Measurements from ENCODE around the gene ELAVL1. TPM values are rescaled to one million over a fixed set of nuclear protein-coding genes. Genes with fewer than 3 reads are reported as not detected.
A peak's percentile ranks its signal among the peaks of the same experiment; 100 is the strongest.
"Not testable (repeated sequence)": the region's sequence is repeated elsewhere in the genome, so short reads cannot be mapped to it uniquely, and the experiment has no call there.

ELAVL1 gene
- total and polyA plus RNA-seq, 5 experiments from 2014 or later: 41.5 to 55.8 (median 55.1) TPM

- POLR2A ChIA-PET: interaction anchor here (0.6 kb wide), 1 partner anchor 358 kb away, joined by 3 read pairs; no protein-coding TSS in a partner anchor
- H3K4me1 Mint-ChIP-seq, H3K4me3 Mint-ChIP-seq, H3K27me3 Mint-ChIP-seq, ATAC-seq, H3K9me3 Mint-ChIP-seq, H3K27ac Mint-ChIP-seq: not testable (repeated sequence)
- peak in 1 of 10 donors; percentile 32 for DNase-seq
- H3K36me3 Mint-ChIP-seq: peaks cover 0 to 43% (median 2%) of the 10 kb centered on the region in 3 donors
Observed at GRCh38 chr19:7961082-7961481, 44.4 kb downstream of the ELAVL1 start.

DNA sequence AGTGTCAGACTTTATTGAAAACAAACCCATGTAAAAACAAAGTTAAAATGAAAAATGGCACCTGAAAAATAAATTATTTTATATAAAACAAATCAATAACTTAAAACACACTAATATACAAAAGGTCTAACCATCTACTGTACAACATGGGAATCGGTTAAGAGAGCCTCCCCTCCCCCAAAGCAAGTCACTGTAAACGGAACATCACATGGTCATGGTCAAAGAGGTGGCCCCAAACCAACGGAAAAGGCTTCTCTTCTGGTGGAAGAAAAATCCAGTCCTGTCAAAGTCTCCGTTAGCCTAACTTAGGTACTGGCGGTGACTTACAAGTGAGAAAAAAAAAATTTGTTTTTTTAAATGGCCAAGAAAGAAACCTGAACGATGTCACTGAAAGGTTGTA is 46.2 kb downstream of the ELAVL1 start:
- DNase-seq (no peak), ATAC-seq (no peak)
- peak overlapping the region in 2 of 10 donors; percentile 4 to 37 for H3K27ac Mint-ChIP-seq
- peaks cover 0 to 32% (median 2%) of the 10 kb centered on the region in 3 donors for H3K36me3 Mint-ChIP-seq
- no peaks in the 10 kb centered on the region for H3K27me3 Mint-ChIP-seq
- no peaks in the 10 kb centered on the region for H3K9me3 Mint-ChIP-seq
- no peaks in the 10 kb centered on the region for H3K4me1 Mint-ChIP-seq
- no peak overlapping the region for H3K4me3 Mint-ChIP-seq
- POLR2A ChIA-PET: interaction anchor here (0.7 kb wide), 1 partner anchor 16 kb away, joined by 3 read pairs; no protein-coding TSS in a partner anchor

DNA sequence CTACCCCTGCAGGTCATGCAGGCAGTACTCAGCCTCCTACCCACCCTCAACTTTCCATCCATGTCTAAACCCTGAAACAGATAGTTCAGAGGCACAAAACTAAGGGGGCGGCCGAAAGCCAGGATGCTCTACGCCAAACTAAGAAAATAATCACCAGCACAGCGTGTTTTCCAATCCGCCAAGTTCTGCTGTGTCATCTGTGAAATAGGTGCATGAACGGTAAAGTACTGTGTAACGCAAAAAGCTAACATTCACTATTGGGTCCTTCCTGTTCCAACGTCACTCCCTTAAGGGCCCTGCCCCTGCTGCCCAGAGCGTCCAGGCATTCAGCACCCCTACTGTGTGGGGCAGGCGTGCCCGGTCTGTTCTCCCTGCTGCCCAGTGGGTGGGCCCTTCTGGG is 49.7 kb downstream of the ELAVL1 start:
- Mint-ChIP-seq H3K27ac (peak overlapping the region in 1 of 10 donors; percentile 49), H3K36me3 (peaks cover 0 to 11% (median 0%) of the 10 kb centered on the region in 3 donors), H3K9me3 (no peaks in the 10 kb centered on the region), H3K4me3 (no peak overlapping the region), H3K27me3 (no peaks in the 10 kb centered on the region), H3K4me1 (no peaks in the 10 kb centered on the region)
- POLR2A ChIA-PET: no interaction called here
- DNase-seq: no peak
- ATAC-seq: no peak

DNA sequence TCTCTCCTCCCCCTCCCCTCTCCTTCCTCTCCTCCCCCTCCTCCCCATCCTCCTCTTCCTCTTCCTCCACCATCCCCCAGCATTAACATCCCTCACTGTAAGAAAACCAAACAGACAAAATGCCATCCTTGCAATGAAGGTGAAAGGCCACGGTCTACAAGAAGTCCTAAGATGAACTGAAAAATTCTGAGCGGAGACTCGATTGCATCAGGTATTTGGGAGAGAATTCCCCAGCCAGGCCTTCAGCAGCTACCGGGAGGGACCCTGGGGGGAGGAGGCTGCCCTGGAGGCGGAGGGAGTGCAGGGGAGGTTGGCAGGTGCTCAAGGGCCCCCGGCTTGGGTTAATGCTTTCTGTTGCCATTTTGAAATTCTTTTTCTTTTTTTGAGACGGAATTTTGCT is 51.9 kb downstream of the ELAVL1 start:
- Mint-ChIP-seq H3K36me3 (peaks cover 0 to 4% (median 0%) of the 10 kb centered on the region in 3 donors), H3K9me3 (no peaks in the 10 kb centered on the region), H3K4me3 (no peak overlapping the region), H3K4me1 (no peaks in the 10 kb centered on the region), H3K27me3 (no peaks in the 10 kb centered on the region), H3K27ac (no peak overlapping the region)
- POLR2A ChIA-PET: no interaction called here
- ATAC-seq (no peak), DNase-seq (no peak)

- H3K27me3 Mint-ChIP-seq: no peaks in the 10 kb centered on the region
- no peak for DNase-seq
- POLR2A ChIA-PET: interaction anchor here (0.7 kb wide), 1 partner anchor 1005 kb away, joined by 4 read pairs; no protein-coding TSS in a partner anchor
- no peaks in the 10 kb centered on the region for H3K4me1 Mint-ChIP-seq
- H3K4me3 Mint-ChIP-seq: no peak overlapping the region
- H3K9me3 Mint-ChIP-seq: no peaks in the 10 kb centered on the region
- peaks cover 0 to 4% (median 0%) of the 10 kb centered on the region in 3 donors for H3K36me3 Mint-ChIP-seq
- ATAC-seq: no peak
- H3K27ac Mint-ChIP-seq: no peak overlapping the region
Observed at GRCh38 chr19:7953060-7953459, 52.4 kb downstream of the ELAVL1 start.

GRCh38 chr19:7947939-7948338 is 57.5 kb downstream of the ELAVL1 start:
- H3K27ac Mint-ChIP-seq: no peak overlapping the region
- H3K36me3 Mint-ChIP-seq: peaks cover 0 to under 1% (median 0%) of the 10 kb centered on the region in 3 donors
- no peak for DNase-seq
- no peaks in the 10 kb centered on the region for H3K9me3 Mint-ChIP-seq
- H3K27me3 Mint-ChIP-seq: no peaks in the 10 kb centered on the region
- H3K4me1 Mint-ChIP-seq: peaks cover 8 to 14% (median 12%) of the 10 kb centered on the region in 4 donors
- no peak overlapping the region for H3K4me3 Mint-ChIP-seq
- ATAC-seq: no peak
- POLR2A ChIA-PET: no interaction called here

GRCh38 chr19:7944177-7944761 is 61.2 kb downstream of the ELAVL1 start:
- no peaks in the 10 kb centered on the region for H3K9me3 Mint-ChIP-seq
- peak; percentile 46 to 52 for ATAC-seq
- H3K27me3 Mint-ChIP-seq: no peaks in the 10 kb centered on the region
- H3K36me3 Mint-ChIP-seq: peaks cover 0 to 20% (median 7%) of the 10 kb centered on the region in 3 donors
- H3K27ac Mint-ChIP-seq: peak overlapping the region; percentile 90 to 98 (median 96)
- POLR2A ChIA-PET: interaction anchor here (0.6 to 4.8 kb wide), 17 partner anchors 14 to 533 kb away, joined by 3 to 66 read pairs (median 4); partner anchors contain the start of genes CTXN1, ELAVL1, MAP2K7 and PET100
- H3K4me3 Mint-ChIP-seq: peak overlapping the region; percentile 88 to 98 (median 95)
- peak; percentile 74 to 92 (median 82) for DNase-seq
- H3K4me1 Mint-ChIP-seq: peaks cover 16 to 41% (median 28%) of the 10 kb centered on the region in 4 donors

GRCh38 chr19:7943444-7944176 is 61.8 kb downstream of the ELAVL1 start, which contains the start of gene TIMM44:
TIMM44 (minus strand) TSS chr19:7943666; CDS start chr19:7943651, 15 bp downstream.
- Mint-ChIP-seq H3K4me3 (peak within 1 kb of the TSS; percentile 88 to 98 (median 95)), H3K9me3 (no peaks in the 10 kb centered on the region), H3K36me3 (peaks cover 0 to 27% (median 10%) of the 10 kb centered on the region in 3 donors), H3K27me3 (no peaks in the 10 kb centered on the region), H3K4me1 (peaks cover 18 to 43% (median 32%) of the 10 kb centered on the region in 4 donors), H3K27ac (peak within 1 kb of the TSS; percentile 90 to 98 (median 96))
- peak; percentile 96 for ATAC-seq
- peak; percentile 93 to 99 (median 98) for DNase-seq
- POLR2A ChIA-PET: interaction anchor here (0.5 to 4.8 kb wide), 18 partner anchors 13 to 595 kb away, joined by 3 to 66 read pairs (median 4); partner anchors contain the start of genes ARHGEF18, CTXN1, ELAVL1 and MAP2K7

GRCh38 chr19:7942981-7943443 is 62.4 kb downstream of the ELAVL1 start:
- H3K4me1 Mint-ChIP-seq: peaks cover 18 to 43% (median 33%) of the 10 kb centered on the region in 4 donors
- peaks cover 0 to 30% (median 10%) of the 10 kb centered on the region in 3 donors for H3K36me3 Mint-ChIP-seq
- no peaks in the 10 kb centered on the region for H3K9me3 Mint-ChIP-seq
- POLR2A ChIA-PET: interaction anchor here (0.5 to 4.8 kb wide), 13 partner anchors 13 to 594 kb away, joined by 3 to 66 read pairs (median 6); partner anchors contain the start of genes ARHGEF18, CTXN1, ELAVL1 and MAP2K7
- H3K27ac Mint-ChIP-seq: peak overlapping the region; percentile 90 to 98 (median 96)
- ATAC-seq: peak; percentile 9 to 16
- peak in 1 of 10 donors; percentile 28 for DNase-seq
- peak overlapping the region; percentile 88 to 98 (median 95) for H3K4me3 Mint-ChIP-seq
- no peaks in the 10 kb centered on the region for H3K27me3 Mint-ChIP-seq

DNA sequence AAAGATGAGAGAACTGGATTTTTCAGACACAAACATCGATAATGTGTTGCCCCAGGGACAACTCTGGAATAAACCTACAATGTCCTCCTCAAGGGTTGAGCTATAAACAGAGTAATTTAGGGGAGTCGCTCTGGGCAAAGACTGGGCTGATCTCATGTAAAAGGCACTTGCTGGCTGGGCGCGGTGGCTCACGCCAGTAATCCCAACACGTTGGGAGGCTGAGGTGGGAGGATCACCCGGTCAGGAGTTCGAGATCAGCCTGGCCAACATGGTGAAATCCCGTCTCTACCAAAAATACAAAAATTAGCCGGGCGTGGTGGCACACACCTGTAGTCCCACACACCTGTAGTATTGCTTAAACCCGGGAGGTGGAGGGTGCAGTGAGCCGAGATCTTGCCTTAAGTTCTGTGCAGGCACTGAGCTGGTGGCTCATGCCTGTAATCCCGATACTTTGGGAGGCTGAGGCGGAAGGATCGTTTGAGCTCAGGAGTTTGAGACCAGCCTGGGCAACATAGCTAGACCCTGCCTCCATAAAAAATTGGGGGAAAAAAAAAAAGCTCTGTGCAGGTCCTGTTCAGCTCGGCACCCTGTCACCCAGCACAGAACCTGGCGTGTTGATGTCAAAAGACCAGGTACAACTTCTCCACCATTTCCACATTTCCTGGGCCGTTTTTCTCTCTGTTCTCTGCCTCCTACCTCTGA is 63.4 kb downstream of the ELAVL1 start:
- ATAC-seq (no peak), DNase-seq (no peak)
- Mint-ChIP-seq H3K4me3 (peak overlapping the region; percentile 60 to 98 (median 94)), H3K9me3 (no peaks in the 10 kb centered on the region), H3K27ac (peak overlapping the region in 6 of 10 donors; percentile 14 to 97 (median 60)), H3K4me1 (peaks cover 18 to 43% (median 33%) of the 10 kb centered on the region in 4 donors), H3K36me3 (peaks cover 0 to 37% (median 10%) of the 10 kb centered on the region in 3 donors), H3K27me3 (no peaks in the 10 kb centered on the region)
- POLR2A ChIA-PET: interaction anchor here (2.4 to 4.8 kb wide), 3 partner anchors 22 to 73 kb away, joined by 7 to 66 read pairs (median 12); partner anchors contain the start of genes ELAVL1 and SNAPC2

- Mint-ChIP-seq H3K27ac (peak overlapping the region in 1 of 10 donors; percentile 8), H3K4me1 (peaks cover 18 to 43% (median 33%) of the 10 kb centered on the region in 4 donors), H3K27me3 (no peaks in the 10 kb centered on the region), H3K4me3 (peak overlapping the region in 5 of 10 donors; percentile 10 to 73 (median 32)), H3K9me3 (no peaks in the 10 kb centered on the region), H3K36me3 (peaks cover 0 to 49% (median 10%) of the 10 kb centered on the region in 3 donors)
- POLR2A ChIA-PET: no interaction called here
- DNase-seq (no peak), ATAC-seq (no peak)
Observed at GRCh38 chr19:7940841-7941240, 64.6 kb downstream of the ELAVL1 start.

DNA sequence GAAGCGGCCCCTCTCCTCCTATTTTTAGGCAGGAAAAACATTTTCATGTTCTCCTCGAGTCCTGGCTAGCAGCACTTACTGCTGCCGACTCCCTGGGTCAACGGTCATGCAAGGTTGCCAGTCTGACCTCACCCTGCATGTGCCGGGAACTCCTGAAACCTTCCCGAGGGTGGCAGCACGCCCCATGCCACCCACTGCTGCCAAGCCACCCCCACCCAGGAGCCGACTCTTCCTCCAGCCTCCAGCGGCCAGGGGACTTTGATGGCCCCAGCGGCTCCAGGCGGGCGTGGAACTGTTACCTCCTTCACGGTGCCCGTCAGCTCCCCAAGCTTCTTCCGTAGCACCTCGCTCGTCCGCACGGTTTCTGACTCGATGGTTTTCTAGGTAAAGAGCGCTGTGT is 70.7 kb downstream of the ELAVL1 start:
- no peak for ATAC-seq
- H3K9me3 Mint-ChIP-seq: no peaks in the 10 kb centered on the region
- POLR2A ChIA-PET: no interaction called here
- H3K4me3 Mint-ChIP-seq: no peak overlapping the region
- no peak overlapping the region for H3K27ac Mint-ChIP-seq
- peaks cover 2 to 11% (median 4%) of the 10 kb centered on the region in 4 donors for H3K4me1 Mint-ChIP-seq
- H3K36me3 Mint-ChIP-seq: peaks cover 0 to 65% (median 12%) of the 10 kb centered on the region in 3 donors
- H3K27me3 Mint-ChIP-seq: no peaks in the 10 kb centered on the region
- DNase-seq: peak in 1 of 10 donors; percentile 59

Measured in naive thymus-derived CD8-positive, alpha-beta T cell (primary cell).